Measurements from ENCODE around the gene PRKCB. TPM values are rescaled to one million over a fixed set of nuclear protein-coding genes. Genes with fewer than 3 reads are reported as not detected.

Gene PRKCB
- total RNA-seq, 6 donors from 2014 or later: 9.6 to 28.0 (median 13.9) TPM

GRCh38 chr16:23859713-23860269 lies 24.0 kb downstream of the PRKCB start:
- ATAC-seq (ENCODE audit: low FRiP score in 2 of 2) (no peak), DNase-seq (no peak)
- H3K4me3 ChIP-seq: no peak overlapping the region
- H3K27me3 ChIP-seq: no peaks in the 10 kb centered on the region
- no peaks in the 10 kb centered on the region for H3K36me3 ChIP-seq
- WGBS, 2 donors: 52 to 57% methylated on average over 2 of the region's 2 CpGs
- peak overlapping the region in 2 of 4 donors; percentile 54 to 73 for H3K27ac ChIP-seq
- H3K4me1 ChIP-seq: peaks cover 29 to 38% (median 35%) of the 10 kb centered on the region in 4 donors
- TF ChIP-seq EP300 (IDR thresholded peaks at IDR 0.05) (no peak), POLR2A (IDR thresholded peaks at IDR 0.05) (no peak), CTCF (IDR thresholded peaks at IDR 0.05) (no peak), POLR2AphosphoS5 (IDR thresholded peaks at IDR 0.05) (no peak)
- no peaks in the 10 kb centered on the region for H3K9me3 ChIP-seq

GRCh38 chr16:23861874-23862273 lies 26.1 kb downstream of the PRKCB start:
- Histone ChIP-seq H3K9me3 (no peaks in the 10 kb centered on the region), H3K36me3 (no peaks in the 10 kb centered on the region), H3K27ac (no peak overlapping the region), H3K4me3 (no peak overlapping the region), H3K4me1 (peaks cover 25 to 39% (median 30%) of the 10 kb centered on the region in 4 donors), H3K27me3 (no peaks in the 10 kb centered on the region)
- TF ChIP-seq CTCF (IDR thresholded peaks at IDR 0.05): no peak
- TF ChIP-seq POLR2AphosphoS5 (IDR thresholded peaks at IDR 0.05): no peak
- no peak for TF ChIP-seq EP300 (IDR thresholded peaks at IDR 0.05)
- TF ChIP-seq POLR2A (IDR thresholded peaks at IDR 0.05): no peak
- WGBS, 2 donors: 69 to 80% methylated on average over 3 of the region's 3 CpGs
- ATAC-seq (ENCODE audit: low FRiP score in 2 of 2): no peak
- DNase-seq: no peak

- ATAC-seq (ENCODE audit: low FRiP score in 2 of 2) (no peak), DNase-seq (no peak)
- no peaks in the 10 kb centered on the region for H3K9me3 ChIP-seq
- TF ChIP-seq EP300 (IDR thresholded peaks at IDR 0.05): no peak
- no peak overlapping the region for H3K27ac ChIP-seq
- H3K4me1 ChIP-seq: peaks cover 20 to 39% (median 27%) of the 10 kb centered on the region in 4 donors
- H3K27me3 ChIP-seq: no peaks in the 10 kb centered on the region
- WGBS, 2 donors: 53 to 68% methylated on average over 6 of the region's 6 CpGs
- H3K4me3 ChIP-seq: no peak overlapping the region
- no peaks in the 10 kb centered on the region for H3K36me3 ChIP-seq
These were observed 26.8 kb downstream of the PRKCB start for GRCh38 chr16:23862556-23862955.

GRCh38 chr16:23863511-23864422 lies 28.0 kb downstream of the PRKCB start:
- Histone ChIP-seq H3K4me1 (peaks cover 14 to 28% (median 21%) of the 10 kb centered on the region in 4 donors), H3K9me3 (no peaks in the 10 kb centered on the region), H3K27ac (peak overlapping the region; percentile 15 to 65 (median 50)), H3K36me3 (no peaks in the 10 kb centered on the region), H3K27me3 (no peaks in the 10 kb centered on the region), H3K4me3 (peak overlapping the region in 3 of 4 donors; percentile 13 to 35 (median 24))
- 35 to 43% methylated on average over 12 of the region's 12 CpGs for WGBS, 2 donors
- peak; percentile 62 to 79 for ATAC-seq (ENCODE audit: low FRiP score in 2 of 2)
- DNase-seq: no peak
- TF ChIP-seq CTCF (IDR thresholded peaks at IDR 0.05): no peak
- TF ChIP-seq POLR2AphosphoS5 (IDR thresholded peaks at IDR 0.05): no peak
- TF ChIP-seq EP300 (IDR thresholded peaks at IDR 0.05): no peak
- TF ChIP-seq POLR2A (IDR thresholded peaks at IDR 0.05): no peak

DNA sequence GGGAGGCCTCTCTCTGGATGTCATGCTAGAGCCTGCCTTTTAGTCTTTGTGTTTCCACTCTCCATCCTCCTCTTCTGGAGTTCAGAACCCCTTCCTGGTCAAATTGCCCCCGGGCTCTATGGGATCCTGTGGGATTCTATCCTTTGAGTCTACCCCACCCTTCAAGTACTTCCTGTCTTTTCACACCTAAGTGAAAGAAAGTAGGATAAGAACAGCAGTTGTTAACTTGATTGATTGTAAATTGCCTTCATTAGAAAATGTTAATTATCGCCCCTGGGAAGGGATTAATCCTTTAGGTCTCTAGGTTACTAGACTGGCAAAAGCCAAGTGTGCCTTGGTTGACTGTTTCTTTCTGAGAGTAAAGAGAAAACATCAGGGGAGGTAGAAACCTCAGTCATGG lies 30.1 kb downstream of the PRKCB start:
- 50 to 65% methylated on average over 2 of the region's 2 CpGs for WGBS, 2 donors

More for the DNA sequence above, 30.1 kb downstream of the PRKCB start:
- Histone ChIP-seq H3K4me3 (no peak overlapping the region), H3K27me3 (no peaks in the 10 kb centered on the region), H3K36me3 (no peaks in the 10 kb centered on the region), H3K27ac (no peak overlapping the region), H3K9me3 (no peaks in the 10 kb centered on the region), H3K4me1 (peaks cover 8 to 18% (median 12%) of the 10 kb centered on the region in 4 donors)
- DNase-seq: no peak
- TF ChIP-seq POLR2AphosphoS5 (IDR thresholded peaks at IDR 0.05): no peak
- TF ChIP-seq EP300 (IDR thresholded peaks at IDR 0.05): no peak
- no peak for TF ChIP-seq POLR2A (IDR thresholded peaks at IDR 0.05)
- TF ChIP-seq CTCF (IDR thresholded peaks at IDR 0.05): no peak
- no peak for ATAC-seq (ENCODE audit: low FRiP score in 2 of 2)

Measured in upper lobe of left lung (tissue), 6 donors.